Nucleus accumbens (tissue), 56 donors: Measurements from ENCODE around the gene MAGI1.
"Not testable (repeated sequence)": the region's sequence is repeated elsewhere in the genome, so short reads cannot be mapped to it uniquely, and the experiment has no call there.

Source experiments
- DNase-seq, 56 donors: peaks; one replicate each; lab custom pipeline; 2025; lab: John Stamatoyannopoulos, UW

The MAGI1 gene

DNA sequence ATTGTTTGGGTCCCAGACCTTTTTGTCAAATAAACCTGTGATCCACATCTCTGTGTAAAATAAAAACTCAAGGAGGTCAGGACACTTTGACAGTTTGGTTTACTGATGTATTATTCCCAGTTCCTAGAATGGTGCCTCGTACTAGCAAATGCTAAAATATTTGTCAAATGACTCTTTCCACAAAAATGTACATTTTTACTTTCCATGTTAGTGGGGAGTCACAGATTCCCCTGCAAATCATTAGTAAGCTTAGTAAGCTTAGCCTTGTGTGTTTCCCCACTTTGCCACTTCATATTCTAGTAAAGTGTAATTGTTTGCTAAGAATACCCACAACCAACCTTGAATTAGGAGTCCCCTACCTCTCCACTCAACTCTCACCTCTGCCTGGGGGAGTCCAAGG is 2.4 kb upstream of the MAGI1 start:
- no peak for DNase-seq

DNA sequence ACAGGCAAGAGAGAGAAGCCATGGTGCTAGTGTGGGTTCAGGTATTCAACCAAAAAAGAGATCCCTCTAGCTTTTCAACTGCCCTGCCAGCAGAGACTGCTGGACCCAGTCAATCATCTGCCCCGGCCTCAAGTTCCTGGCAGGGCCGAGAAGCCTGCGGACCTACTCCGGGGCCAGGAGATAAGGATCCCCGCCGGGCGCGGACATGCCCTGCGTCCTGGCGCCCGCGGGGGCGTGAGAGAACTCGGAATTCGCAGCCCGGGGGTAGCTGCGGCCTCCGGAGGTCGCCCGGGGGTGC is 821 bp upstream of the MAGI1 start:
- DNase-seq: peak in 16 of 56 donors; percentile 4 to 51 (median 20)

DNA sequence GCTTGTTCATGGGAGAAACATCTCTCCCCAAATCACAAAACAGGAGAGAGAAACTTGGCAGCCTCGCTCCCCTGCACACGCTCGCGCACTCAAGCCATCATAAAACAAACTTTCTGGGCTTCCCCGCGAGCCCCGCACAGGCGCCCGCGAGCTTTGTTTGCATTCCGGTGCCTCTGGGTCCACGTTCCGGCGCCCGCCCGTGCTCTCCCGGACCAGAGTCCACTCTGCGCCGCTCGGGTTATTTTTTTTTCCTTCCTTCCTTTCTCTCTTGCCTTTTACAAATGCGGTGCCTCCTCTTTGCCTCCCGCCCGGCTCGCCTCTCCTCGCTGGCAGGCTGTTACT is 363 bp downstream of the MAGI1 start:
- DNase-seq: peak in 3 of 56 donors; percentile 43 to 76 (median 47)

DNA sequence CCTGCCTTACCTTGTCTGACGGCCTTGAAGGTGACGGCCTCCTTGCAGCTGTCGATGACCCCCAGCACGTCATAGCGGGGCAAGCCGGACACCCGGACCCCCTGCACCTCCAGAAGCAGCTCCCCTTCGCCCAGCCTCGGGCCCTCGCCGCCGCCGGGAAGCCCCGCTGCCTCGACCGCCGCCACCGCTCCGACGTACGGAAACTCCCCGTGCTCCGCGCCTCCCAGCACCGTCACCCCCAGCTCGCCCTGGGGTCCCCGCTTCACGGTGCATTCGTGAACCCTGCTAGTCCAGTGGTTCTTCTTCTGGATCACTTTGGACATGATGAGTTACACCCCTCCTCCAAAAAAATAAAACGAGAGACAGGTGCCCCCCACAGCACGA is 740 bp downstream of the MAGI1 start:
- peak in 6 of 56 donors; percentile 2 to 46 (median 32) for DNase-seq

DNA sequence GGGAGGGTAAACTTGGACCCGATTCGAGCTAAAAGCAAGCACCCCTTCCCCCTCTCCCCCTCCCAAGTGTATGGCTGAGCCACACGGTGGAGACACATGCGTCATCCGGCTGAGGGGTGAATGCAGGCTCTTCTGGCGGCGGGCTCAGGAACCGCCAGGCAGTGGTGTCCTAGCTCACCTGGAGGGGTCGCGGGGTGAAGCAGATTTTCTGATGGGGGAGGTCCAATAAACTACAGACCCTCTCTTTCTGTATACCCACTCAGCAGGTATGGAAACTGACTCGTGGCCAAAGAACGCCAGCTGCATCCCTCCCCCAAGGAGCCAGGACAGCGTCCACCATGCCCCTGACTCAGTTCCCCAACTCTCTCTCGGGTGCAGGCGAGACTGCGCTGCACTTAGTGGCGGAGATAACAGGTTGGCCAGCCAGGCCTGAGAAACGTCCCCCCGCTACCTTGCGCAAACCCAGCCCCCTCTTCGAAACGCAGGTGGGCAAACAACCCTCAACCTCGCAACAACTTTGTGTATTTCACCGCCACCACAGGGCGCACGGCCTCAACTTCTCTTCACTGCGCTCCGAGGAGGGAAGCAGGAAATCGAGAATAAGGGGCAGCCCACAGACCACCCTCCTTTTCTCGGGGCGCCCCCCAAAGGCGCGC is 1.3 kb downstream of the MAGI1 start:
- peak in 30 of 56 donors; percentile 3 to 40 (median 12) for DNase-seq

DNA sequence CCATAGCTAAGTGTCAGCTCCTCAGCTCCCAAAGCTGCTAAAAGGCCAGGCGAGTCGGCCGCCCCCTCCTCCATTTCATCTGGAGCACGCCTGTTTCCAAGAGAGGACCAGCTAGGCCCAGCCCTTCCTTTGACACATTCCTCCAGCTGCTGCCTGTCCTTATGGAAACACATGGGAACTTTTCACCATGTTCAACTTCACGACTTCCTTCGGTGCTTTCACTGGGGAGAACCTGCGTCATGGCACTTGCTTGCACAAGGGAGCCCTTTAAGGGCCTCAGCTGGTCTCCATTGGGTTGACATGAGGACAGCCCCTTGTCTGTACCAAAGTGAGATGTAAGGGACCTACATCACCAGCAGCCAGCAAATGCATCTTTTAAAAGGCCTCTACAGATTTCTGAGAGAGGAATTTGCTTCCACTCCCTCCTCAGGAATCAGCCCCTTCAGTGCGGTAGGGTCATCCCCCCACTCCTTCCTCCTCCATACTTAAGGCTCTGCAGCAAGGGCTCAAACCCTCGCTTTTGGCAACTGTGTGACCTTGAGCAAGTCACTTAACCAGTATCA is 2.1 kb downstream of the MAGI1 start:
- DNase-seq: no peak

DNA sequence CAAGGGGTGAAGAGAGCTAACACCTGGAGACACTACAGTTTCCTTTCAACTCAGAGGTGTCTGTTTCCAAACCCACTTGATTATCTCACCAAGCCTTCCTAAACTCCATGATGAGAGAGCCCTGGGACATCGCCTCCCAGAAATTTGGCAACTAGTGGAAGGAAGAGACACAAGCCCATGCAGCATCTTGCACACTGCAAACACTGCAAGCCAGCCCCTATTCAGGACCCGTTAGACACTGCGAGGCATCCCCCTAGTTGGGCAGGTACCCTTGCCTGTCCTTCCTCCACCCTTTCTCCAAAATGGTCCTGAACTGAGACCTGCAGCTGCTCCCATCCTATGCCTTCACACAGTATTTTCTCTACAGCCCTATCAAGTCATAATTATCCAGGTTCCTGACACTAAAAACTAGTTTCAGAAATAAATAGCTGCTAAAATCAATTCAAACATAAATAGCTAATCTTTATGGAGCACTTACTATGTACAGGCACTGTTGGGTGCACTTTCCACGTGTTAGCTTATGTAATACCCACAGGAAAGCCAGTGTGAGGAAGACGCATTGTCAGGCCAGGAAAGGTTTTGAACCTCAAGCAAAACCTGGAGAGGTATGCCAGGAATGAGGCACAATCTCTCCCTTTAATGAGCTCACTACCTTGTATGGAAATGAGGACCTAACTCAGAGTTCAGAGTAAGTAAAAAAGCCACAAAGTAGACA is 2.8 kb downstream of the MAGI1 start:
- no peak for DNase-seq

DNA sequence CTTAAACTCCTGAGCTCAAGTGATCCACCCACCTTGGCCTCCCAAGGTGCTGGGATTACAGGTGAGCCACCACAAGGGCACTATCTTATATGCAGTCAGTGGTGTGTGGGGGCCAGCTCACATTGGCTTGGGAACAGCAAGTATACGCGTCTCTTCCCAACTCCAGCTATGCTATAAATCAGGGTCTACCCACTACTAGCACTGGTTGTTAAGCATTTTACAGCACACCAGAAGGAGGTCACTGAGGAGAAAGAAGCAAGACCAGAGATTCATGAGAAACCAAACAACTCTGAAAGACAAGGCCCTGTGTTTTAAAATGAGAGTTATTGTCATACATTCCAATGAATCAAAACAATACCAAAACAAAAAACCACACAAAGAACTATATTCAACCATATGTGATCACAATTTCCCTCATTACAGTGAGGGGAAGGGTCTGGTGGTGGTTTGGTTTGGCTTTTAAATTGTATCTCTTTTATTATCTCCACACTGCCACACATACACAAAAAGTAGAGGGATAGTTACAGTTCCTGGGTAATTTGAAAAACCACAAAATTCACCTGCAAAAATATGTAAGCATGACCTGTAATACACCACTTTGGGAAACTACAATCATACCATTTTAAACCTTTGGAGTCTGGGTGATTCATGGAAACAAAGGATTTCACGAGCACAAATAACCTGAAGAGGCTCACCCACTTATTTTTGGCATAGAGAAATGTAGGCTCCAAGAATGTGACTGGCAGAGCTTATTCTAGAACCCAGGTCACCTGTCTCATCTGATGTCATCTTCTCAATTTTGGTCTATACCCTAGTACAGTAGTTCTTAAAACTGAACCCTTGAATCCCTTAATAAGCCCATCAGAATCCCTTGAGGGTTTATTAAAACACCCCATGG is 5.2 kb downstream of the MAGI1 start:
- no peak for DNase-seq

DNA sequence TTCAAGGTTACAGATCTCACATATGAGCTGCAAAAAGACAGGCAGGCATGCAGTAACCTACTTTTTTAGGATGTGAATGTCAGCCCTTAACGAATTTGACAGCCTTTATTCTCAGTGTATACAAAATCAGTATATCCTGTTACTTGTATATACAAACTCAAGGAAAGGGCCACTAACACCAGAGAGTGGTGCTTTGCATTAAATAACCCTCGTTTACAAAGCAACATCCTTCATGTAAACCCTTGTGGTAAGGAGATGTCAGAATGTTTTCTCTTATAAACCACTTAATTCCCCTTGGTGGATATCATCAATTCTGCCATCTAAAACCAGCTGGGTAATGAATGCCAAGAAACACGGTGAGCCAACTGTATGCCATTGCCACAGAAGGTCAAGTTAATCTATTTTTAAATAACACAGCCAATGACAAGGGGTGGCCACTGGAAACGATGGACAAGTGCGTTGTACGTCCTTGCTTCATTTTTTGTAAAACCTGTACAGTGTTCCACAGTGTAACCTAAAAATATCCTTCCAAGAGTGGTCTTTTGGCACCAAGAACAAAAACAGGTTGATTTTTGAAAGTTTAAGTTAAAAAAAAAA is 7.5 kb downstream of the MAGI1 start:
- no peak for DNase-seq

DNA sequence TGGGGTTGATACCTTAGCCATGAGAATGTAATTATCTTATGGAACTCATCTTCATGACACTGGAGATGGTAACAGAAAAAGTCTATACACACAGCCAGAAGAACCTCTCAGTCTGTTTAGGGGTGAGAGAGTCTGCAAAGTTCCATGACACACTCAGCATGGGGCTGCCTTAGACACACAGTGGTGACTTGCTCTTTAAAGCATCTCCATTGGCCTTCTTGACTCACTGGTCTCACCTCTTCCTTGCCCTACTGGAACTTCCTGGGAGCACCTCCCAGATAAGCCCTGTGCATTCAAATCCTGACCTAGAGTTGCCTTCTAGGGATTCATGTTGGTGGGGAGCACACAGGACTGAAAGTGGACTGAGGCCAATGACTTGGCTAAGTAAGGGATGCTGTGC is 9.3 kb downstream of the MAGI1 start:
- no peak for DNase-seq

DNA sequence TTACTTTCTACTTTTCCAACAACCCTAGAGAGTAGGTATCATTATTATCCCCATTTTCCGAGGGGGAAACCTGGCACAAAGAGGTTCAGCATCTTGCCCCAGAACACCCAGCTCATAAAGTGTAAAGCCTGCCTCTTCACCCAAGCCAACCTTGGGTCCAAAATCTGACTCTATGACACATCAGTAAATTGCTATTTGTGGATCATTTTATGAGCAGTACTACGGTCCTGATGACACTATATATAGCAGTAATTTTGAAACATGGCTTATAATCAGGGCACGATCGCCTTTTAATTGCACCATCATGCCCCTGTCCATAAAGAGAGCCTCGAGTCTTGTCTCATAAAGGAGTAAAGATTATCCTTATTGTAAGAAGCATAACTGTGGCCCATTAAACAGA is 9.7 kb downstream of the MAGI1 start:
- no peak for DNase-seq

DNA sequence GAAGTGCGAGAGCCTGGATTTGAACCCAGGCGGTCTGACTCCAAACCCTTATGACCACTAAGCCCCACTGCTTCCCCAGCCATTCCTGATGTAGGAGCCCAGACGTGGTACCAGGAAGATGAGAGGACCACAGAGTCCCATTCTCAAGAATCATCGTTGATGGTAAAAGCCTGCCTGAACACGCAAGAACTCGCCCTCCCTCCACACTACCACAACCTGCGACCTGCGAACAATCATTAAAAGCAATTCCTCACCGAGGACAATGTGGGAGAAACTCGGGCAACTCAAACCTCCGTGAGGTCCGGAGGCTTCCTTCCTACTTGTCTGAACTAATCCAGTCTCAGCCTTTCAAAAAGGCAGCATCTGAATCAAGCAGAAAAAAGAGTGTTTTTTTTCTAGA is 10.3 kb downstream of the MAGI1 start:
- no peak for DNase-seq

DNA sequence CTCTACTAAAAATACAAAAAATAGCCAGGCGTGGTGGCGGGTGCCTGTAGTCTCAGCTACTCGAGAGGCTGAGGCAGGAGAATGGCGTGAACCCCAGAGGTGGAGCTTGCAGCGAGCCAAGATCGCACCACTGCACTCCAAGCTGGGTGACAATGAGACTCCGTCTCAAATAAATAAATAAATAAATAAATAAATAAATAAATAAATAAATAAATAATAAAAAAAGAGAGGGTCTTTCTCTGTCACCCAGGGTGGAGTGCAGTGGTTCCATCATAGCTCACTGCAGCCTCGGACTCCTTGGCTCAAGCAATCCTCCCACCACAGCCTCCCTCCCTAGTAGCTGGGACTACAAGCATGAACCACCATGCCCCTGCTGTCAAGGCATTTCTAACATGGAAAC is 11.6 kb downstream of the MAGI1 start:
- not testable (repeated sequence) for DNase-seq

DNA sequence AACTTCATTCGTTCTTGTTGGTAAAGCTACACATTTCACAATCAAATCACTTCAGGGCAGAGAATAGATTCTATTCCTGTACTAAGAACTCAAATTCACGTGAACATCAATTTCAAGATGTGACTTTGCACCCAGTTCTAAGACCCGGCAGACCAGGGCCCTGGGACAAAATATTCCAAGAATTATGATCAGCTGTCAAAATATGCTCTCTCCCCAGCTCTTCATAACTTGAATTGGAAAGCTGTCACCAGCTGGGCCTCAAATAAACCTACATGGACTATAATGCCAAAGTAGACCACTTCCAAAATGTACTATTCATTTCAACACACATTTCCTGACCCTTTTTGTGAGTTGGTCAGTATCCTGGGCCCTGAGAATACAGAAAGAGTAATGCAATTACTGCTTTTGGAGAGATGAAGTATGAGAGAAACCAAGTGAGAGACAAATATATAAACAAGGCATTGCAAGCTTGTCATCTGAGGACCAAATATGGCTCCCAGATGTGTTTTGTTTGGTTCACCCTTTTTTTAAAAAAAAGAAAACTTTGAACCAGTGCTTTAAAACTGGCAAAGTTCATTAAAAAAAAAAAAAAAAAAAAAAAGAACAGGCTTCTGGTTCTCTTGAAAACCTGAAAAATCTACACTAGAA is 14.9 kb downstream of the MAGI1 start:
- DNase-seq: no peak

DNA sequence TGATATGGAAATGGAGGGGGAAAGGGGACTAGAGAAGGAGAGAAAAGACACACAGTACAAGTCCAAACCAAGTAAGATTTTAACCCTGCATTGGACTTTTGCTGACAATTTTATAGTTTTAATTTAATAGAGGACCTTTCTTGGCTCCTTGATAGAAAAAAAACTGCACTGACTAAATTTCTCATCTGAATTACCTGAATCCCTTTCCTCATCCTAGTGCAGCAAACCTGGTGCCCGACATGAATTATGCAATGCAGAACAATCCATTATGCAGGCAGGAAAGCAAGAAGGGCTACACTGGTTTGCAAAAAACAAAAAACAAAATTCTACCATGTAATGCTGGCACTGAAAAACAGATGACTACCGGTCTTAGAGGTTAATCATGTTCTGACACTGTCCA is 15.5 kb downstream of the MAGI1 start:
- DNase-seq: no peak

DNA sequence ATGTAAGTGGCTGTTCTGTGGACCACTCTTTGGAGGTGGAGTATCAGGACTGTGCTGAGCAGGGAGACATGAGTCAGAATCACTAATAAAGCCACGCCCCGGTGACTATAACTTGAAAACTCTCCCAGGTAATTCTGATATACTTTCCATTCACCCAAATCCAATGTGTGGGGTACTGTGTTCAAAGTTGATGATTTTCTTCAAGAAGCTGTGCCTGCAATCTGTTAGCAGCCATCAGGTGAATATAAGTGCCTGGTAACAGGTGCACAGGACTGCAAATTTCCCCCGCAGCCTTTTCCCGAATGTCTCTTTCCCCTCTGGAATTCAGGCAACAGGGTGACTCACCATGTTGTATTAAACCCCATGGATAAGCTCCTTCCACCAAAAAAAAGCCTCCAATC is 17.0 kb downstream of the MAGI1 start:
- peak in 1 of 56 donors; percentile 1 for DNase-seq

DNA sequence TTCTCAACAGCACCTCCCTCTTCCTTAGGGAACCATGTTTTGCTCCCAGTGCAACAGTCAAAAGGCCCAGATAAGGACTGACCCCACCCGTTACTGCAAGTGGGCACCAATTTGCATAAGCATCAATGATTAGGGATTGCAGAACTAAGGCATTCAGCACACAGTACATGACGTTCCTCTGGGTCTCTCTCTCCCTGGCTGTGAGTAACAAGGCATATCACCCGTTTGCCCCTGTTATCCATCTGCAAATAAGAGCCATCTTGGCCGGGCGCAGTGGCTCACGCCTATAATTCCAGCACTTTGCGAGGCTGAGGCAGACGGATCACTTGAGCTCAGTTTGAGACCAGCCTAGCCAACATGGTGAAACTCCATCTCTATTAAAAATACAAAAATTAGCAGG is 18.8 kb downstream of the MAGI1 start:
- DNase-seq: no peak

DNA sequence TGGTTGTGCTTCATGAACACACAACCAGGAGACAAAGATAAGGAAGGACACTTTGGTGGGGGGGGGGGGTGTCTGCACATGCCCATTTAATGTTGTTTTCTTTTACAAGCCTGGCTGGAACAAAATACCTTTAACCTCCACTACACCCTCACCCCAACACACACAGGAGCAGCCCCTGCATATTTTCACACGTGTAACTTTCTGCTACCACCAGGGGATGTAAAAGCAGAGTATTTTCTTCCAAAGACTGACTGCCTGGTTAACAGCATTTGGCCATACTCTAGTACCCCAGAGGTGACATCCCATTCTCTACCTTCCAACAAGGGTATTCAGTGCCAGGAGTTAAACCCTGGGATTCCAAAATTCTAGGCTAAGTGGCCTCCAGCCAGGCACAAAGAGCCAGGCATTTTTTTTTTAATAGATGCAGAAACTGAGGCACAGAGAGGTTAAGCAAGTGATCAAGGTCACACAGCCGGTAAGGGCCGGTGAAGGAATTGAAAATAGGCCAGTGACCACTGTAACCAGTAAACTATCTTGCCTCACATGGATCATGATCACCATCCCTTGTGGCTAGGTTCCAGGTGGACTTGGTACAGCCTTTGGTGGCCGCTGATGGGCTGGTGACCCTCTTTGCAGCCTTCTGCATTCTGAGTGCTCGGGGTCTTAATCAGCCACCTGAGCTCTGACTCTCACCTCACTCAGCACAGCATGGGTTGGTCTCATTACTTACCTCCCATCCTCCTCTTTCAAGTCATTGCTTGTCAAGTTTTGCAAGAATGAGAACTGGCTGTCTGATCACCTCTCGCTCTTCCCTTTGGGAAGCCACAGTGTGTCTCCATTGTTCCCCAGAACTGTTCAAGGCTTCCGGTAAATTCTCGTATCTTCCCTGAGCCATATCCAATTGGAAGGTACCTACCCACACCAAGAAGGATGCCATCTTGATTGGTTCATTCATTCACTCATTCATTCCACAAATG is 20.4 kb downstream of the MAGI1 start:
- DNase-seq: no peak

DNA sequence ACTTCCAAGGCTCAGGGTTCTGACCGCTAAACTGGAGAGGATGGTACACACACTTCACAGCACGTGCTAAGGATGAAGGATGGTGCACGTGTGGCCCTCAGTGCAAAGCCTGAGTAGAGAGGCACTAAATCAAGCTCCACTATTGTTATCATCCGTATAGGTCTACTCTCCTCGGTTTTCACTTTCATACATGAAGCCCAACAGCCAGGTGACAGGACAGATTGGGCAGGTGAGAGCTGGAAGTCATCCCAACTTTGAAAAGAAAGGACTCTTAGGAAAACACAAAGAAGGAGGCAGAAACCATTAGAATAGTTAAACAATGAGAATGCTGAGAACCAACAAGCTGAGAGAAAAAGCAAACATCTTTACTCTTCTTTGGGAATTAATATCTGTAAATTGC is 21.1 kb downstream of the MAGI1 start:
- no peak for DNase-seq
